Stomach (tissue), 9 donors: Measurements from ENCODE around the gene THSD7B. TPM values are rescaled to one million over a fixed set of nuclear protein-coding genes. Genes with fewer than 3 reads are reported as not detected.

Source experiments
- DNase-seq, 2 donors: peaks; one replicate each; pipeline versions ENCODE4 v3.0.0 to v3.0.0-alpha.2; 2013 to 2019
- H3K27ac ChIP-seq, 5 donors: fragments of 200-600 bp in 4 of 5; sonication (generic) in 4 of 5; one replicate each; pipeline ENCODE4 v1.5.1; 2013 to 2019; ENCODE audit warnings: mild to moderate bottlenecking in 1 of 5, moderate library complexity in 1 of 5
- H3K27me3 ChIP-seq, 3 donors: fragments of 200-600 bp; sonication (generic); one replicate each; pipeline ENCODE4 v1.5.1; 2017 to 2019; ENCODE audit warnings: mixed run types in 1 of 3
- H3K36me3 ChIP-seq, 4 donors: fragments of 200-600 bp; sonication (generic); 1 replicate in 3 of 4; 2 replicates in 1 of 4; pipeline ENCODE4 v1.5.1; 2016 to 2019
- H3K4me1 ChIP-seq, 4 donors: fragments of 200-600 bp; sonication (generic); one replicate each; pipeline ENCODE4 v1.5.1; 2016 to 2019
- H3K4me3 ChIP-seq, 4 donors: fragments of 200-600 bp; sonication (generic) in 3 of 4; one replicate each; pipeline ENCODE4 v1.5.1; 2016 to 2019; ENCODE audit warnings: mild to moderate bottlenecking in 1 of 4
- H3K9me3 ChIP-seq, 4 donors: fragments of 200-600 bp; sonication (generic); one replicate each; pipeline ENCODE4 v1.5.1; 2016 to 2019
- EP300 ChIP-seq: sonication (generic); formaldehyde crosslinking; IDR thresholded peaks from one replicate; pipeline ENCODE4 v1.6.1; 2017; ENCODE audit warnings: antibody characterized with exemption
- POLR2A ChIP-seq, 4 donors: fragments of 450-650 bp; IDR thresholded peaks; one replicate each; pipeline ENCODE4 v1.6.1; 2016; ENCODE audit warnings: antibody characterized with exemption in 4 of 4, control low read depth in 2 of 4, mild to moderate bottlenecking in 1 of 4, moderate library complexity in 1 of 4
- POLR2AphosphoS5 ChIP-seq, 3 donors: sonication (generic); formaldehyde crosslinking; IDR thresholded peaks; one replicate each; pipeline ENCODE4 v1.6.1; 2016; ENCODE audit warnings: antibody characterized with exemption in 3 of 3
- WGBS, 5 donors: extraction: QIAGEN DNeasy Blood & Tissue Kit in 3 of 5; methylation state at CpG; one replicate each; pipeline versions ENCODE4 v1.1.5 to v1.1.7; 2013 to 2018; 5-methylcytosine and 5-hydroxymethylcytosine counted together
- intact Hi-C: fragments of 100-400 bp; cut with DNase I; formaldehyde crosslinking; loops from one replicate; pipeline ENCODE4 v1.15.1; 2023; ENCODE audit warnings: low total_unique reads
- polyA plus RNA-seq, 3 donors: library from polyadenylated mRNA; stranded (reverse); fragments of 200-250 nt; gene quantifications; one replicate each; pipeline ENCODE4 v1.2.3, GENCODE V29; 2013
- total RNA-seq, 5 donors: library from RNA; depleted of rRNA; stranded (reverse); fragments of >200 nt; gene quantifications; one replicate each; pipeline versions ENCODE4 v1.1.0 to v1.2.3, GENCODE V29; 2014 to 2016
- TF ChIP-seq, protein P1 (sequence below), 7 experiments: fragments of 450-650 bp in 4 of 7; fragments of 200-600 bp in 3 of 7; sonication (generic) in 3 of 7; IDR thresholded peaks; one replicate each; pipeline ENCODE4 v1.5.1; 2016 to 2019; ENCODE audit warnings: antibody characterized with exemption in 7 of 7, control low read depth in 2 of 7, mild to moderate bottlenecking in 1 of 7
- donor health status: healthy with polysubstance abuse.
- donor health status: Bipolar disorder and iron deficiency.
- donor health status: healthy.

Gene THSD7B
- total and polyA plus RNA-seq, 8 donors: 0.05 to 4.4 TPM; not detected in 6

DNA sequence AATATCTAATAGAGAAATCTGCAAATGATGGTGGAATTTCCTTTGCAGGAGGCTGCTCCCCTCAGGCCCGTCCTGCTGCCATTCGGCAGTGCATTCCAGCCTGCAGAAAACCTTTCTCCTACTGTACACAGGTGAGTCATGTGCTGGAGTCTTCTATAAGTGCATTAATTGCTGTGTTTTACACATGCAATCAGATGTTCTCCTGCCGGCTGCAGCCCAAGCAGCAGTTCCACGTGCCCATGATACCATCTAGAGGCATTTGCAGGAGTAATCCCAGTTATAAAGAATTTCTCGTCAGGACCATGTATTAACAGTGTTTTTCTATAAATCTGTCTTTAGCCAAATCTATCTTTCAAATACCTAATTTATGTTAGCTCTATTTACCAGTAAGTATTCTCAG lies 894.3 kb downstream of the THSD7B start:
- intact Hi-C loops: no loop called here
- WGBS, 5 donors: 28 to 41% (median 36%) methylated on average over 5 of the region's 5 CpGs
- H3K27me3 ChIP-seq: no peaks in the 10 kb centered on the region
- TF ChIP-seq POLR2AphosphoS5 (IDR thresholded peaks at IDR 0.05) (no peak), POLR2A (IDR thresholded peaks at IDR 0.05) (no peak), EP300 (no peak)
- TF ChIP-seq, protein P1, sequence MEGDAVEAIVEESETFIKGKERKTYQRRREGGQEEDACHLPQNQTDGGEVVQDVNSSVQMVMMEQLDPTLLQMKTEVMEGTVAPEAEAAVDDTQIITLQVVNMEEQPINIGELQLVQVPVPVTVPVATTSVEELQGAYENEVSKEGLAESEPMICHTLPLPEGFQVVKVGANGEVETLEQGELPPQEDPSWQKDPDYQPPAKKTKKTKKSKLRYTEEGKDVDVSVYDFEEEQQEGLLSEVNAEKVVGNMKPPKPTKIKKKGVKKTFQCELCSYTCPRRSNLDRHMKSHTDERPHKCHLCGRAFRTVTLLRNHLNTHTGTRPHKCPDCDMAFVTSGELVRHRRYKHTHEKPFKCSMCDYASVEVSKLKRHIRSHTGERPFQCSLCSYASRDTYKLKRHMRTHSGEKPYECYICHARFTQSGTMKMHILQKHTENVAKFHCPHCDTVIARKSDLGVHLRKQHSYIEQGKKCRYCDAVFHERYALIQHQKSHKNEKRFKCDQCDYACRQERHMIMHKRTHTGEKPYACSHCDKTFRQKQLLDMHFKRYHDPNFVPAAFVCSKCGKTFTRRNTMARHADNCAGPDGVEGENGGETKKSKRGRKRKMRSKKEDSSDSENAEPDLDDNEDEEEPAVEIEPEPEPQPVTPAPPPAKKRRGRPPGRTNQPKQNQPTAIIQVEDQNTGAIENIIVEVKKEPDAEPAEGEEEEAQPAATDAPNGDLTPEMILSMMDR (IDR thresholded peaks at IDR 0.05): no peak
- peaks cover 0 to 12% (median 0%) of the 10 kb centered on the region in 4 donors for H3K9me3 ChIP-seq
- no peaks in the 10 kb centered on the region for H3K36me3 ChIP-seq
- peak in 1 of 2 donors; percentile 54 for DNase-seq
- no peaks in the 10 kb centered on the region for H3K4me1 ChIP-seq
- no peak overlapping the region for H3K27ac ChIP-seq
- no peak overlapping the region for H3K4me3 ChIP-seq

DNA sequence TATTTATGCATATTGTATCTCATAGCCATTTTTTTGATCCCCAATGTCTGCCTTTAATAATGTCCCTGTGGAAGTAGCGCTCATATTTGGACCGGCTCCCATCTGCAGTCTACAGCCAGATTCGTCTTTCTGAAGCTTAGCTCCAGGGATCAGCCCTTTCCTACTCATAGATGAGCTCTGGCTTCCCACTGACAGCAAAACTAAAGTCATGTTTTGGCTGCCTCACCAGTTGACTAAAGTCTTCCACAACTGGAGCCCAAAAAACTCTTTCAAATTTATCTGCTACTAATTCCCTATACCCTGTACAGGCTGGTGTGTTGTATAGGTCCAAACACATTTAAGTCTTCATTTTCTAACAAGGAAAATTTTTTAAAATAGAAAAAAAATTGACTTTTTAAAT lies 904.8 kb downstream of the THSD7B start:
- H3K4me3 ChIP-seq: no peak overlapping the region
- no peaks in the 10 kb centered on the region for H3K27me3 ChIP-seq
- no peak for TF ChIP-seq POLR2A (IDR thresholded peaks at IDR 0.05)
- TF ChIP-seq, protein P1 (IDR thresholded peaks at IDR 0.05): no peak
- TF ChIP-seq EP300: no peak
- no peak for TF ChIP-seq POLR2AphosphoS5 (IDR thresholded peaks at IDR 0.05)
- intact Hi-C loops: no loop called here
- no peak overlapping the region for H3K27ac ChIP-seq
- 63 to 82% (median 74%) methylated on average over 3 of the region's 3 CpGs for WGBS, 5 donors
- no peaks in the 10 kb centered on the region for H3K36me3 ChIP-seq
- H3K4me1 ChIP-seq: no peaks in the 10 kb centered on the region
- no peaks in the 10 kb centered on the region for H3K9me3 ChIP-seq
- peak in 1 of 2 donors; percentile 26 for DNase-seq

DNA sequence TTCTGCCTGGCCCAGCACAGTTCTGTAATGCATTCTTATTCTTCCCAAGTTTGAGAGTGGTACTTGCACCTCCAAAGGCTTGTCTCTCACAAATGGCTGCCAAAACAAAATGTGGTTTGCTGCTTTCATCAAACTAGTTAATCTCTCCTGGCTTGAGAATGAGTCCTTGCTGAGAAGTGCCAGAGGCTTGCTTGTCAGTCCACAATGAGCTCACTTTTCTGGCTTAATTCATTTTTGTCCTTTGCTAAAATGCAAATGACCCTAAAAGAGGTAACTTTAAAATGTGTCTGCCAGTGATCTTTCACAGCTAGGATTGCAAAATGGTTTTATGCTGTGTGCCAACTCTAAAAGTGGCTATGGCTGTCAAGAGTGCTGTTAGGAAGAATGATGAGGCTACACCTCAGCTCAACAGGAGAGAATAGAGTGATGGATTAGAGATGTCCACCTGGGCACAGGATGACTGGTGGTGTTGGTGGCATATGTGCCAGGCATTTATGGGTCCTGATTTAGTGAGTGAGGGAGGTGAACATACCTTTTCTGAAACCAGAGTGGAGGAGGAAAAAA lies 907.7 kb downstream of the THSD7B start:
- intact Hi-C loops: no loop called here
- Histone ChIP-seq H3K36me3 (no peaks in the 10 kb centered on the region), H3K4me1 (no peaks in the 10 kb centered on the region), H3K27me3 (no peaks in the 10 kb centered on the region), H3K9me3 (no peaks in the 10 kb centered on the region), H3K4me3 (no peak overlapping the region), H3K27ac (no peak overlapping the region)
- TF ChIP-seq, protein P1 (IDR thresholded peaks at IDR 0.05): no peak
- TF ChIP-seq EP300: no peak
- no peak for TF ChIP-seq POLR2A (IDR thresholded peaks at IDR 0.05)
- TF ChIP-seq POLR2AphosphoS5 (IDR thresholded peaks at IDR 0.05): no peak
- no peak for DNase-seq

DNA sequence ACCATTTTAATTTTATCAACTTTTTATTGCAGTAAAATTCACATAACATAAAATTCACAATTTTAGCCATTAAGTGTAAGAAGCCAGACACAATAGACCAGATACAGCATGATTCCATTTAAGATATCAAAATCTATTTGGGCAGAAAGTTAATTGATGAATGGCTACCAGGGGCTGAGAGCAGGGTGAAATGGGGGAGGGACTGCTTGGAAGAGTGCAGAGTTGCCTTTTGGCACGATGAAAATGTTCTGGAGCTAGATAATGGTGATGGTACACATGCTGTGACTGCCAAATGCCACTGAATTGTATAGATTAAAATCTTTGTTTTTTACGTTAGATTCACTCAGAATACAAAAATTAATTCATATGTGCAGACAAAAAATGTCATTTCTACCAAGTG lies 909.6 kb downstream of the THSD7B start:
- Histone ChIP-seq H3K27me3 (no peaks in the 10 kb centered on the region), H3K4me3 (no peak overlapping the region), H3K36me3 (no peaks in the 10 kb centered on the region), H3K9me3 (no peaks in the 10 kb centered on the region), H3K27ac (no peak overlapping the region), H3K4me1 (no peaks in the 10 kb centered on the region)
- 28 to 56% (median 44%) methylated on average over 2 of the region's 2 CpGs for WGBS, 5 donors
- intact Hi-C loops: no loop called here
- no peak for DNase-seq
- TF ChIP-seq POLR2AphosphoS5 (IDR thresholded peaks at IDR 0.05): no peak
- no peak for TF ChIP-seq POLR2A (IDR thresholded peaks at IDR 0.05)
- TF ChIP-seq, protein P1 (IDR thresholded peaks at IDR 0.05): no peak
